BJ (cell line): ENCODE results near the gene SLC12A5. TPM values are rescaled to one million over a fixed set of nuclear protein-coding genes. Genes with fewer than 3 reads are reported as not detected.

Experiments
- CTCF ChIA-PET: fragments of 350-600 bp; formaldehyde crosslinking; extraction: SDS; loops from one replicate; lab custom pipeline; 2021; ENCODE audit warnings: antibody characterized with exemption, inconsistent platforms; lab: Yijun Ruan, JAX
- POLR2A ChIA-PET: fragments of 300-600 bp; sonication (Branson Sonifier 250); formaldehyde crosslinking; extraction: SDS; loops from one replicate; lab custom pipeline; 2021; ENCODE audit warnings: antibody characterized with exemption; lab: Charles Lee
- DNase-seq: peaks from one replicate; pipeline ENCODE4 v3.0.0-alpha.2; 2011; ENCODE audit warnings: low read depth
- H3K27me3 ChIP-seq: 2 replicates; pipeline ENCODE4 v1.6.0; 2011; ENCODE audit warnings: low read length; ENCODE audit not compliant: control insufficient read depth, insufficient read depth
- H3K36me3 ChIP-seq: 2 replicates; pipeline ENCODE4 v1.5.1; 2011; ENCODE audit warnings: low read length; ENCODE audit not compliant: control insufficient read depth, insufficient read depth
- H3K4me3 ChIP-seq: 2 replicates; pipeline ENCODE4 v1.5.1; 2011; ENCODE audit warnings: low read depth, mild to moderate bottlenecking, control low read depth, low read length
- CTCF ChIP-seq: IDR thresholded peaks from 2 replicates; pipeline ENCODE4 v1.5.1; 2011; ENCODE audit warnings: low read depth, mild to moderate bottlenecking, control low read depth, inconsistent platforms, low read length, moderate library complexity; ENCODE audit not compliant: insufficient read depth
- polyA plus RNA-seq: library from polyadenylated mRNA; depleted of rRNA; stranded (reverse); fragments of >200 nt; gene quantifications from 2 replicates; pipeline ENCODE4 v1.2.3, GENCODE V29; 2011

SLC12A5 gene
- polyA plus RNA-seq, 1 experiment: 0.61 TPM

DNA sequence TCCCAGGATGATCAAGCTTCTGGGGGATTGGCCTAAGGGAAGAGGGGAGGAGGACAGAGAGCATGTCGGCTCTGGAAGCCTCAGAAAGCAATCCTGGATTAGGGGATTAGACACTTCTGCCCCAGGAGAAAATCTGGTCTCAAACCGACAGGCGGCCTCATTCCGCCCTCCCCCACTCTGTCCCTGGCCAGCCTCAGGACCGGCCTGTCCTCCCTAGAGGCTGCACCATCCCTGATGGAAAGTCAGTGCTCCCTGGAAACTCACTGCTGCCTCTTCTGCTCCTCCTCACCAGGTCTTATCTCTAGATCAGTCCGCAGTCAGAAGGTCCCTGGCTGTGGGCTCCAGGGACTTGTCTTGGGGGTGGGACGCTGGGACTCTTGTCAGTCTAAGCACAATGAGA lies 905 bp upstream of the SLC12A5 start:
- Histone ChIP-seq H3K36me3 (no peaks in the 10 kb centered on the region), H3K27me3 (peaks cover 24% of the 10 kb centered on the region), H3K4me3 (no peak overlapping the region)
- CTCF ChIA-PET: interaction anchor here (0.8 to 1.8 kb wide), 3 partner anchors 8 to 14 kb away, joined by 4 to 12 read pairs (median 5); no protein-coding TSS in a partner anchor
- POLR2A ChIA-PET: interaction anchor here (0.6 kb wide), 1 partner anchor 26 kb away, joined by 3 read pairs; no protein-coding TSS in a partner anchor
- TF ChIP-seq CTCF: no peak
- DNase-seq: no peak

GRCh38 chr20:46030284-46031013 lies 1.4 kb downstream of the SLC12A5 start:
- TF ChIP-seq CTCF: no peak
- peaks cover 29% of the 10 kb centered on the region for H3K27me3 ChIP-seq
- no peak overlapping the region for H3K4me3 ChIP-seq
- H3K36me3 ChIP-seq: no peaks in the 10 kb centered on the region
- CTCF ChIA-PET: interaction anchor here (0.6 to 1.9 kb wide), 2 partner anchors 16 to 292 kb away, joined by 4 read pairs; no protein-coding TSS in a partner anchor
- no peak for DNase-seq
- POLR2A ChIA-PET: no interaction called here

DNA sequence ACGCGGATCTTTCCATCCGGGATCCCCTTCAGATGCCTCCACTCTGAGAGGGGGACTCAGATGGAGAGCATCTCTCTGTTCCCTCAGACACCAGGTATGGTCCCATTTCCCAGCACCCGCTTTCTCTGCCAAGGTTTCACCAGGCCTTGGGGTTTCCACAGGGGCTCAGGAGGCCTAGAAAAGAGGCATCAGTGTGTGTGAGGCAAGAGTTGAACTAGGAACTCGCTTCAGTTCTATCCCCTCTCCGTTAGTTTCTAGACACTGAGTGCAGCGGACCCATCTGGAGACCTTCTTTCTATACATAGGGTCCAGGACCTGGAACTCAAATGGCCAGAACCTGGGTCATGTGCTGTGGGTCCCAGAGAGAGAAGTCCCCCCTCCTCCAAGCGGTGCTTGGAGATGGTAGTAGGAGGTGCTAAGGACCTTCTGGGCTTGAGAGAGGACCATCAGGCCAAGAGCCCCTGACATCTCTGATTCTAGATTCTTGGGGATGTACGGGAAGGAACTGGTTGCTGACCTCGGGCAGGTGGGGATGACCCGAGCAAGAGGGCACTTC lies 2.1 kb downstream of the SLC12A5 start:
- Histone ChIP-seq H3K4me3 (no peak overlapping the region), H3K36me3 (no peaks in the 10 kb centered on the region), H3K27me3 (peaks cover 29% of the 10 kb centered on the region)
- CTCF ChIA-PET: interaction anchor here (0.6 to 0.8 kb wide), 2 partner anchors 8 to 291 kb away, joined by 4 to 7 read pairs; no protein-coding TSS in a partner anchor
- TF ChIP-seq CTCF: no peak
- no peak for DNase-seq
- POLR2A ChIA-PET: no interaction called here

DNA sequence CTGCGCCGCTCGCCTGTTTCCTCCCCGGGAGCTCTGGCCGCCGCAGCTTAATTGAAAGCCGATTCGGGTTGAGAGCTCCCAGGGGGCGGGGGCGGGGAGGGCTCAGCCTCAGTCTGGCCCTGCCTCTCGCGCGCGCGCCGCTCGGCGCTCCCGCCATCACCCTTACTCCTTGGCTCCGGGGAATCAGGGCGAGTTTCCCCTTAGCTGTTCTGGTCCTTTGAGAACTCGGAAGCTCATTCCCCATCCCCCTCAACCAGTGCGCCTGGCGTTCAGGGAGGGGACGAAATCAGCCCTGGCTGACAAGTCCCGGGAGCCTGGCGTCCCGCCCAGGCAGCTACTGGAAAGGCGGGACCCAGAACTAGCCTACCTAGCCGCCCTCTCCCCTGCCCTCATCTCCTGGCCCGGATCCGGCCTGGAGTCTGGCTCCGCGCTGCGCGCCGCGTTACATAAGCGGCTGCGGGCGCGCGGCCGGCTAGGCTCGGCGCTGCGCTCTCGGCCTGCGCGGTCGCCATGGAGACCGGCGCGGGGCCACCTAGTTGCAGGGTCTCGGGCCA lies 2.8 kb downstream of the SLC12A5 start:
- no peaks in the 10 kb centered on the region for H3K36me3 ChIP-seq
- no peak for DNase-seq
- H3K4me3 ChIP-seq: no peak overlapping the region
- CTCF ChIA-PET: interaction anchor here (0.8 kb wide), 2 partner anchors 9 to 17 kb away, joined by 3 to 7 read pairs; no protein-coding TSS in a partner anchor
- no peak for TF ChIP-seq CTCF
- POLR2A ChIA-PET: no interaction called here
- H3K27me3 ChIP-seq: peaks cover 29% of the 10 kb centered on the region

DNA sequence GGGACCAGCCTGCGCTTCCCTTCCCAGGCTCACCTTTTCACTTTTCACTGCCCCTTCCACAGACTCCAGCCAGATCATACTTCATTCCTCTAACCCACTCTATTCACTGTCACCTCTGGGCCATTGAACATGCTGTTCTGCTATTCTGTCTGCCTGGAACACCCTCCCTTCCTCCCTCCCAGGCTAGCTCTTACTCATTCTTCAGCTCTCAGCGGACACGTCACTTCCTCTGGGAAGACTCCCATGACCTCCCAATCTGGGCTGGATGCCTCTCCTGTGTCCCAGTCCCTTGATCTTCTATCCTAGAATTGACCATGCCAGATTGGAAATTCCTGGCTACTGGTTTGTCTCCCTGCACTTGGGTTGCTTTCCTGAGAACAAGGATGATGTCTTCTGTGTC lies 5.0 kb downstream of the SLC12A5 start:
- no peak for TF ChIP-seq CTCF

More for the DNA sequence above, 5.0 kb downstream of the SLC12A5 start:
- Histone ChIP-seq H3K4me3 (no peak overlapping the region), H3K27me3 (peaks cover 24% of the 10 kb centered on the region), H3K36me3 (no peaks in the 10 kb centered on the region)
- CTCF ChIA-PET: interaction anchor here (1.3 kb wide), 1 partner anchor 20 kb away, joined by 5 read pairs; no protein-coding TSS in a partner anchor
- DNase-seq: no peak
- POLR2A ChIA-PET: no interaction called here
